Panc1 (cell line): Measurements from ENCODE around the gene ECD. TPM values are rescaled to one million over a fixed set of nuclear protein-coding genes. Genes with fewer than 3 reads are reported as not detected.
A peak's percentile ranks its signal among the peaks of the same experiment; 100 is the strongest.

Source experiments
- ATAC-seq: fragments of 200-7000 bp; cut with Tn5 transposase; 2 replicates; pipeline ENCODE4 v1.9.1; 2020; ENCODE audit warnings: mild to moderate bottlenecking, moderate library complexity
- BruUV-seq: library from RNA; stranded (reverse); fragments of 400-500 nt; replicated peaks from 2 replicates; lab custom pipeline; 2021; lab: Mats Ljungman, UMichigan
- CTCF ChIA-PET: fragments of 300-600 bp; sonication (Branson Sonifier 250); formaldehyde crosslinking; loops from one replicate; lab custom pipeline; 2022; ENCODE audit warnings: antibody characterized with exemption; lab: Charles Lee
- POLR2A ChIA-PET: fragments of 300-600 bp; sonication (Branson Sonifier 250); formaldehyde crosslinking; loops from one replicate; lab custom pipeline; 2022; ENCODE audit warnings: antibody characterized with exemption; lab: Charles Lee
- DNase-seq: peaks from one replicate; pipeline ENCODE4 v3.0.0-alpha.2; 2010; ENCODE audit warnings: low read depth, low spot score
- H3K27ac ChIP-seq: 2 replicates; pipeline ENCODE4 v1.5.1; 2011; ENCODE audit warnings: mild to moderate bottlenecking, low read length, inconsistent platforms
- H3K27me3 ChIP-seq: fragments of 200-500 bp; sonication (Bioruptor generic); 2 replicates; pipeline ENCODE4 v1.6.0; 2014; ENCODE audit warnings: low read length, inconsistent platforms; ENCODE audit not compliant: control insufficient read depth, insufficient read depth
- H3K36me3 ChIP-seq: fragments of 200-500 bp; sonication (Bioruptor generic); 2 replicates; pipeline ENCODE4 v1.5.1; 2014; ENCODE audit warnings: inconsistent platforms, mild to moderate bottlenecking, low read length, moderate library complexity; ENCODE audit not compliant: control insufficient read depth, insufficient read depth
- H3K4me1 ChIP-seq: 2 replicates; pipeline ENCODE4 v1.5.1; 2011; ENCODE audit warnings: inconsistent platforms, mild to moderate bottlenecking, low read length, moderate library complexity; ENCODE audit not compliant: control insufficient read depth, insufficient read depth
- H3K4me3 ChIP-seq, 2 experiments: 2 replicates each; pipeline ENCODE4 v1.5.1; 2011 to 2012; ENCODE audit warnings: low read depth in 2 of 2, low read length in 2 of 2, mild to moderate bottlenecking in 2 of 2, inconsistent platforms in 1 of 2, moderate library complexity in 1 of 2
- H3K9me3 ChIP-seq: fragments of 200-500 bp; sonication (Bioruptor generic); 2 replicates; pipeline ENCODE4 v1.5.1; 2014; ENCODE audit warnings: low read depth, mild to moderate bottlenecking, inconsistent platforms, low read length, moderate library complexity; ENCODE audit not compliant: control insufficient read depth, insufficient read depth
- CTCF ChIP-seq: fragments of 450-650 bp; IDR thresholded peaks from 2 replicates; pipeline ENCODE4 v1.5.1; 2017; ENCODE audit warnings: mild to moderate bottlenecking
- POLR2AphosphoS5 ChIP-seq: IDR thresholded peaks from 2 replicates; pipeline ENCODE4 v1.6.1; 2012; ENCODE audit warnings: mild to moderate bottlenecking, low read depth, low read length, moderate library complexity
- SIN3A ChIP-seq: IDR thresholded peaks from 2 replicates; pipeline ENCODE4 v1.6.1; 2012; ENCODE audit warnings: low read depth, mild to moderate bottlenecking, low read length, moderate library complexity, borderline replicate concordance; ENCODE audit not compliant: insufficient read depth
- TCF7L2 ChIP-seq: IDR thresholded peaks from 2 replicates; pipeline ENCODE4 v1.6.1; 2011; ENCODE audit warnings: mild to moderate bottlenecking, low read depth, low read length, inconsistent platforms
- in situ Hi-C: cut with HindIII; loops from 2 replicates; pipeline ENCODE4 v1.10.0; 2016; ENCODE audit warnings: low sequenced_read_pairs, low pct_unique_long_range_greater_than_20kb
- intact Hi-C: fragments of 100-400 bp; cut with micrococcal nuclease; formaldehyde crosslinking; loops from one replicate; pipeline ENCODE4 v1.10.0; 2022; ENCODE audit not compliant: unreplicated experiment
- total RNA-seq: library from RNA; stranded (reverse); gene quantifications from one replicate; pipeline ENCODE4 v1.2.1, GENCODE V29; 2021; ENCODE audit not compliant: unreplicated experiment
- TF ChIP-seq, protein P1 (sequence below), 2 experiments: IDR thresholded peaks; 2 replicates each; pipeline ENCODE4 v1.6.1; 2011 to 2012; ENCODE audit warnings: low read depth in 2 of 2, control low read depth in 1 of 2, low read length in 1 of 2, mild to moderate bottlenecking in 1 of 2, moderate library complexity in 1 of 2; ENCODE audit not compliant: insufficient read depth in 1 of 2

ECD gene
- total RNA-seq, 1 experiment from 2014 or later, result 53.9 TPM

- Histone ChIP-seq H3K27ac (no peak overlapping the region), H3K36me3 (peaks cover 14% of the 10 kb centered on the region), H3K9me3 (no peaks in the 10 kb centered on the region), H3K4me1 (0 out of 2 replicates have a peak, but pooled peaks cover 4% of the 10 kb centered on the region), H3K4me3 (no peak overlapping the region), H3K27me3 (no peaks in the 10 kb centered on the region)
- no TSS peak for BruUV-seq
- ATAC-seq, result no peak
- CTCF ChIA-PET, result no interaction called here
- POLR2A ChIA-PET, result no interaction called here
- in situ Hi-C loops (no loop called here), intact Hi-C loops (no loop called here)
- no peak for DNase-seq
- TF ChIP-seq TCF7L2 (no peak), CTCF (no peak), POLR2AphosphoS5 (no peak), SIN3A (no peak)
- TF ChIP-seq, protein P1, sequence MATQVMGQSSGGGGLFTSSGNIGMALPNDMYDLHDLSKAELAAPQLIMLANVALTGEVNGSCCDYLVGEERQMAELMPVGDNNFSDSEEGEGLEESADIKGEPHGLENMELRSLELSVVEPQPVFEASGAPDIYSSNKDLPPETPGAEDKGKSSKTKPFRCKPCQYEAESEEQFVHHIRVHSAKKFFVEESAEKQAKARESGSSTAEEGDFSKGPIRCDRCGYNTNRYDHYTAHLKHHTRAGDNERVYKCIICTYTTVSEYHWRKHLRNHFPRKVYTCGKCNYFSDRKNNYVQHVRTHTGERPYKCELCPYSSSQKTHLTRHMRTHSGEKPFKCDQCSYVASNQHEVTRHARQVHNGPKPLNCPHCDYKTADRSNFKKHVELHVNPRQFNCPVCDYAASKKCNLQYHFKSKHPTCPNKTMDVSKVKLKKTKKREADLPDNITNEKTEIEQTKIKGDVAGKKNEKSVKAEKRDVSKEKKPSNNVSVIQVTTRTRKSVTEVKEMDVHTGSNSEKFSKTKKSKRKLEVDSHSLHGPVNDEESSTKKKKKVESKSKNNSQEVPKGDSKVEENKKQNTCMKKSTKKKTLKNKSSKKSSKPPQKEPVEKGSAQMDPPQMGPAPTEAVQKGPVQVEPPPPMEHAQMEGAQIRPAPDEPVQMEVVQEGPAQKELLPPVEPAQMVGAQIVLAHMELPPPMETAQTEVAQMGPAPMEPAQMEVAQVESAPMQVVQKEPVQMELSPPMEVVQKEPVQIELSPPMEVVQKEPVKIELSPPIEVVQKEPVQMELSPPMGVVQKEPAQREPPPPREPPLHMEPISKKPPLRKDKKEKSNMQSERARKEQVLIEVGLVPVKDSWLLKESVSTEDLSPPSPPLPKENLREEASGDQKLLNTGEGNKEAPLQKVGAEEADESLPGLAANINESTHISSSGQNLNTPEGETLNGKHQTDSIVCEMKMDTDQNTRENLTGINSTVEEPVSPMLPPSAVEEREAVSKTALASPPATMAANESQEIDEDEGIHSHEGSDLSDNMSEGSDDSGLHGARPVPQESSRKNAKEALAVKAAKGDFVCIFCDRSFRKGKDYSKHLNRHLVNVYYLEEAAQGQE (IDR thresholded peaks at IDR 0.05; ENCODE audit: insufficient read depth in 1 of 2, low read depth in 2 of 2, low read length in 1 of 2), result no peak
Observed at GRCh38 chr10:73161662-73162061, 6.1 kb downstream of the ECD start.

DNA sequence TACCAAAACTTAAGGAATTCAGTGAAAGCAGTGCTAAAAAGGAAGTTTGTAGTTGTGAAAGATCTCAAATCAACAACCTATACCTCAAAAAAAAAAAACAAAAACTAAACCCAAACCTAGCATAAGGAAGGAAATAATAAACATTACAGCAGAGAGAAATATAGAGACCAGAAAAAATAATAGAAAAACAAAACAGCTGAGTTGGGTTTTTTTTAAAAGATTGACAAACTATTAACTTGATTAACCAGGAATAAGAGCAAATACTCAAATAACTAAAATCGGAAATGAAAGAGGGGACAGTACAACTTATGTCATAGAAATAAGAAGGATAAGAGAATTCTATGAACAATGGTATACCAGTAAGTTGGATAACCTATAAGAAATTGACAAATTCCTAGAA, 6.7 kb downstream of the ECD start:
- ATAC-seq, result no peak
- Histone ChIP-seq H3K9me3 (no peaks in the 10 kb centered on the region), H3K27ac (no peak overlapping the region), H3K4me3 (no peak overlapping the region), H3K27me3 (no peaks in the 10 kb centered on the region), H3K4me1 (0 out of 2 replicates have a peak, but pooled peaks cover 4% of the 10 kb centered on the region), H3K36me3 (peaks cover 20% of the 10 kb centered on the region)
- BruUV-seq, result TSS peak; percentile 27
- ChIA-PET CTCF (no interaction called here), POLR2A (no interaction called here)
- DNase-seq, result no peak
- intact Hi-C loops, result no loop called here
- TF ChIP-seq, protein P1 (IDR thresholded peaks at IDR 0.05; ENCODE audit: insufficient read depth in 1 of 2, low read depth in 2 of 2, low read length in 1 of 2), result no peak
- TF ChIP-seq SIN3A, result no peak
- TF ChIP-seq CTCF, result no peak
- TF ChIP-seq TCF7L2, result no peak
- no peak for TF ChIP-seq POLR2AphosphoS5
- in situ Hi-C loops, result no loop called here
